Hematopoietic multipotent progenitor cell treated with erythropoietin and hydrocortisone succinate and interleukin-3 and kit ligand, for 17 days (in vitro differentiated cells): ENCODE results near the gene JAKMIP2.
"Not testable (repeated sequence)": the region's sequence is repeated elsewhere in the genome, so short reads cannot be mapped to it uniquely, and the experiment has no call there.

Experiments used
- DNase-seq: peaks from one replicate; pipeline ENCODE4 v3.0.0-alpha.2; 2015; ENCODE audit warnings: low spot score

JAKMIP2 gene

DNA sequence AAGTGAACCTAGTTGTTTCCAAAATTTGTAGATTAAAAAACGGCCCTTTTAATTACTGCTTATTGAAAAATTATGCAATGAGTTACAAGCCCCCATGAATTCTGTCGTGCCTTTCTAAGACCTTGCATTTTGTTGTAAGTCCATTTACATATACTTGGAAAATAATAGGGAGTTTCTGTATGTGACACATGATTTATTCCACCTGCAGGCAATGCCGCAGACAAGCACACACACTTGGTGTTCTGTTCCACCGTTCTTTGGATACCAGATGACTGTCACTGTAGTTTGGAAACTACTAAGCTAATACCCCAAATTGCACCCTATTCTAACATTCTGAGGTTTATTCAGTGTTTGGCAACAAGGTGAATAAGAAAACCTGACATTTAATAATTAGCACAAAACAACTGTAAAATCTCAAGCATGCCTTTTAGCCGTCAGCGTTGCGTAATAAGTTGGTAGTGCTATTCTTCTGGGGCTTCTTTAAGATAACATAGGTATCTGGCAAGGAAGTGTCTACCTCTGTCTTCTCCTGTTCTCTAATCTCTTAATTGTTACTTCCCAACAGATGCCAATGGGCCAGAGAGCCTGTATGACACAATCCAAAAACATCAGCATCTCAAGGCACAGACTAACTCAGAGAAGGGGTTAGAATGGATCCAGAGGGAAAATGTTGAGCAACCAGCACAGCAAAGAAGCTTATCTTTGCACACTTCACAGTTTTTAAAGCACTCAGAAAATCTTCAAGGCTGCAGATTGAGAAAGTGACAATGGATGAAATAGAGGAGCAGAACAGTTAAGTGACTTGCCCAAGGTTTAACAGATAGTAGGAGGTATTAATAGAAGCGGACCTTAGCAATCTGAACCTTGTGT is 224.4 kb downstream of the JAKMIP2 start:
- no peak for DNase-seq

DNA sequence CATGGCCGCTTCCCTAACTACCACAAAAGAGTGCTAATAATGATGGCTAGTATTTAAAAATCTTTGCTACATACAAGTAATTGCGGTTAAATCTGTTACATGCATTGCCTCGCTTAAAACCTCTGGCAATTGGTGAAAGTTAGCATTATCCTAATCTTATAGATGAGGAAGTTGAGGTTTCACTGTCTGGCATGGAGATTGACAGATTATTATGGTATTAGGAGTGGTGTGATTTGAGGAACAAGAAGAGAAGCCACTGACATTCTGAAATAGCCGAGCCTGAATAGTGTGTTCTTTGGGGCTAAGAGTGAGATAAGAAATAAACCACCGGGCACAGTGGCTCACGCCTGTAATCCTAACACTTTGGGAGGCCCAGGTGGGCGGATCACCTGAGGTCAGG is 227.4 kb downstream of the JAKMIP2 start:
- DNase-seq: no peak

DNA sequence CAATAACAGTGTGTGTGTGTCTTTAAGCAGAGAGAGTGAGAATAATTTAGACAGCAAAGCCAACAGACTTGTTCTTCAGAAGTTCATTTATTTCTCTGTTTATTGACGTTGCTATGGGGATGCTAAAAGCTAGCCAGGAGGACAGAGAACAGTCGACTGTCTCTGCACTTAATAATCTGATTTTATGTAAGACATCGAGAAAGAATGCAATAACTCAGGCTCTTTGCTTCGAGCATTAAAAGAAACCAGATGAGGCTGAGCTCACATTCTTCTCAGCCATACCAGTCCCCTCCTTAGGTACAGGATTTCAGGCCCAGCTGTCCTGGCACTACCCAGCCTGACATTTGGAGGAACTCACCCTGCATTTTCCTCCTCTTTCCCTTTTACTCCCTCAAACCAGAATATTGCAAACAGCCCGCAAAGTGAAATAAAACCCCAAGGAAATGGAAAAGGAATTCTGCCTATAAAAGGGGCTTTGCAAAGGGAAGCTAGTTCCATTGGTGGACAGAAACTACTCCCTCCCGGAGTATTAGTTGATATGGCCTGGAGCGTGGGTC is 228.2 kb downstream of the JAKMIP2 start:
- no peak for DNase-seq

DNA sequence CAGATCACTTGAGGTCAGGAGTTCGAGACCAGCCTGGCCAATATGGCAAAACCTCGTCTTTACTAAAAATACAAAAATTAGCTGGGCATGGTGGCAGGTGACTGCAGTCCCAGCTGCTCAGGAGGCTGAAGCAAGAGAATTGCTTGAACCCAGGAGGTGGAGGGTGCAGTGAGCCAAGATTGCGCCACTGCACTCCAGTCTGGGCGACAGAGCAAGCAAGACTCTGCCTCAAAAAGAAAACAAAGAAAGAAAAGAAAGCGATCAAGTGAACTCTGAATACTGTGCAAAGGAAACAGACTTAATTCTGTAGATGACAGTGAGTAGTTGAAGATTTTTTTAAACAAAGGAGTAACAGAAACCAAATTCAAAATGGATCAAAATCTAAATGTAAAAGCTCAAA is 228.7 kb downstream of the JAKMIP2 start:
- DNase-seq: not testable (repeated sequence)

DNA sequence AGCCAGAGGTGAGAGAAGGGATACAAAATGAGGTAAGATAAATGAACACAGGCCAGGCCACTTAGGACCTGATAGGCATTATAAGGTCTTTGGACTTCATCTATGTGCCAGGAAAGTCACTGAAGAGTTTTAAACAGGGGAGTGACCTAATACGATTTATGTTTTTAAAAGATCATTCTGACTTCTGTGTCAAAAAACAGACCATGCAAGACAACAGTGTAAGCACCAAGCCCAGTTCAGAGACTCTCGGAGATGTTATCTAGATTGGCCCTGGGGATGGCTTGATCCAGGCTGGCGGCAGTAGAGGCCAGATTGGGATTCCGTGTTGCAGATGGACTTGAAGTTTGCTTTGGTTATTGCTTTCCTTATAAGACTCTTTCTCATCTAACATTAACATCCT is 229.6 kb downstream of the JAKMIP2 start:
- DNase-seq: no peak

DNA sequence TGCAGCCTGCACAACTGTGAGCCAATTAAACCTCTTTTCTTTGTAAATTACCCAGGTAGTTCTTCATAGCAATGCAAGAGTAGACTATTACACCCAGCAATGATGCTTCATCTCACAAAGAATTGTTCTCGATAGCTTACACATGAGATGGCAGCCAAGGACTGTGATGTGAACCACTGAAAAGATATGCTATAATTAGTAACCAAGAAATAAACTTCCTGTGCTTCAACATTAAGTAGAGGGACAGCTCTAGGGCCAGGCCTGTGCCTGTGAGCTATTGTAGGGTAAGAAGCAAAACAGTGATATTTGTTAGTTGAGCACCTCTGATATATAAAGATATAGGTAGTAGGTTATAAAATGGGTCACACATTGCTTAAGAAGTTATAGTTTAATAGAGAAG is 230.9 kb downstream of the JAKMIP2 start:
- DNase-seq: no peak

DNA sequence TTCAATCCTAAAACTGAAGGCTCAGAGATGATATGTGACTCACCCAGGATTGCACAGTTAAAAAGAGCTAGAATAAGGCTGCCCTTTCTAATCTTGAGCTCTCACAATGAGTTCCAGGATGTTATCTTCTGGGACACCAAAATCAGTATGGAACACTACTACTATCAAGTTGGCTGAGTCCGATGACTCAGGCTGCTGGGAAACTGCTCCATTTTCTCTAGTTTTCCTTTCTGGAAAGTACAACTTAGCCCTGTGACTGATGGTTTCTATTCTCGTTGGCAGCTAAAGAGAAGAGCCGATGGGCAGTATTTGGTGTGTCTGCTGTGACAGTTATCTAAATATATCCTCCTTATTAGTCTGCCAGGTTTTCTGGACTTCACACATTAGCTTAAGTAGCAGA is 234.8 kb downstream of the JAKMIP2 start:
- no peak for DNase-seq

DNA sequence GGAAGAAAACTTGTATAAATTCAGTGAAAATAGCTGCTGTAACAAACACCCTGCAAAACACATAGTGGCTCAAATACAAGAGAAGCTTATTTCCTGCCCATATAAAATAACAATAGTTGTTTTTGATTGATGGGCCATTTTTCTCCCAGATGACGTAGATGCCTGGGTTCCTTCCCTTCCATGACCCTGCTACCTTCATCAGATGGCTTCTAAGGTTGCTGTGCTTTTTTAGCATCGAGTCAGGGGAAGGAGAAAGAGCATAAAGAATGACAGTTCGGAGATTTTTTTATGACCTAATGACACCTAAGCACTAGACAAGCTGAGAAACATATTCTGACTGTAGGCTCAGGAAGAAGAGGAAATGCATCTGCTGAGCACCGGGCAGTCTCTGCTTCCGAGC is 238.0 kb downstream of the JAKMIP2 start:
- DNase-seq: no peak

DNA sequence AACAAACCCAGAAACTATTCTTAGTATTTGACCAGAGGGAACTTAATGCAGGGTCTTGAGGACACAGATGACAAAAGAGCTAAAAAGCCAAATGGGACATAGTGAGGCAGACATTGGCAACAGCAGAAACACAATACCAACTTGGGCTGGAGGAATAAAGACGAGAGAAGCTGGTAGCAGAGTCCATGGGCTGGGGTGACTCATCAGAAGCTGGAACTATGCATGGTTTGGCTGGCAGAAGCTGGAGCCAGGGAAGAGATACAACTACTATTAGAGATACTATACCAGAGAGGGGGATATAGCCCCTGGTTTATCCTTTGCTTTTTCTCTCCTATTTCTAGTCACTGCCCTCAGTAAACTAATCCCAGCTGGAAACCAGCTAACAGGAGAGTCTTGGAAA is 243.5 kb downstream of the JAKMIP2 start:
- no peak for DNase-seq

DNA sequence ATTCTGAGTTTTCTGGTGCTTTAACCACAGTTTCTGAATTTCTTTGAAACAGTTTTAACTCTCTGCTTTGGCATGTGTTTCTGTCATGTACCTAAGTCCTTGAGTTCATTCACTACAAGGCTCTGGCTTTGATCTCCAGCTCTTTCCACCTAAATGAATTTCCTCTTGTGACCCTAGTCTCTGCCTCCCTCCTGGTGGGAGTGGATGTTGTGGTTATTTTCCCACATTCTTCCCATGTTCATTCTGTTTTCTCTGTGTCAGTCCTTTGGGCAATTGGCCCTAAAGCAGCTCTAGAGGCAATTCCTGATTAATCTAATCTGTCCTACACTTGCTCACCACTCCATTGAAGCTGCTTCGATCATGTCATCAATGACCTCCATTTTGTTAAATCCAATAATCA is 244.3 kb downstream of the JAKMIP2 start:
- DNase-seq: no peak
